ENCODE results near the gene MTCL3.

MTCL3 gene

GRCh38 chr6:127475135-127475822, 43.9 kb downstream of the MTCL3 start:
- no peaks in the 10 kb centered on the region for H3K27me3 ChIP-seq (ENCODE audit: control insufficient read depth, low read length)
- TF ChIP-seq CTCF (IDR thresholded peaks at IDR 0.05; ENCODE audit: low read depth, low read length, poor library complexity, severe bottlenecking) (no peak), EZH2phosphoT487 (IDR thresholded peaks at IDR 0.05; ENCODE audit: borderline replicate concordance, low read length) (no peak)
- no peak overlapping the region for H3K4me2 ChIP-seq (ENCODE audit: low read length)
- H3K4me1 ChIP-seq (ENCODE audit: control insufficient read depth, low read length): no peaks in the 10 kb centered on the region
- H3K4me3 ChIP-seq (ENCODE audit: low read length): no peak overlapping the region
- no peaks in the 10 kb centered on the region for H3K79me2 ChIP-seq (ENCODE audit: control insufficient read depth, low read length)
- H3F3A ChIP-seq (ENCODE audit: control insufficient read depth, insufficient read depth): no peaks in the 10 kb centered on the region
- no peaks in the 10 kb centered on the region for H4K20me1 ChIP-seq (ENCODE audit: control insufficient read depth, insufficient read depth, low read depth, low read length)
- no peaks in the 10 kb centered on the region for H3K36me3 ChIP-seq (ENCODE audit: control insufficient read depth, low read length)
- no peaks in the 10 kb centered on the region for H3K9me2 ChIP-seq (replicated peaks; ENCODE audit: control insufficient read depth, low read length)
- H3K9me3 ChIP-seq (ENCODE audit: control insufficient read depth, insufficient read depth, low read length): no peaks in the 10 kb centered on the region
- H3K27ac ChIP-seq (ENCODE audit: low read depth, low read length): no peak overlapping the region

- no peaks in the 10 kb centered on the region for H4K20me1 ChIP-seq (ENCODE audit: control insufficient read depth, insufficient read depth, low read depth, low read length)
- no peak overlapping the region for H3K4me3 ChIP-seq (ENCODE audit: low read length)
- H3K27me3 ChIP-seq (ENCODE audit: control insufficient read depth, low read length): no peaks in the 10 kb centered on the region
- H3K36me3 ChIP-seq (ENCODE audit: control insufficient read depth, low read length): no peaks in the 10 kb centered on the region
- H3K4me2 ChIP-seq (ENCODE audit: low read length): no peak overlapping the region
- no peak overlapping the region for H3K27ac ChIP-seq (ENCODE audit: low read depth, low read length)
- H3K9me2 ChIP-seq (replicated peaks; ENCODE audit: control insufficient read depth, low read length): no peaks in the 10 kb centered on the region
- H3F3A ChIP-seq (ENCODE audit: control insufficient read depth, insufficient read depth): no peaks in the 10 kb centered on the region
- H3K4me1 ChIP-seq (ENCODE audit: control insufficient read depth, low read length): no peaks in the 10 kb centered on the region
- H3K79me2 ChIP-seq (ENCODE audit: control insufficient read depth, low read length): no peaks in the 10 kb centered on the region
- no peaks in the 10 kb centered on the region for H3K9me3 ChIP-seq (ENCODE audit: control insufficient read depth, insufficient read depth, low read length)
- TF ChIP-seq CTCF (IDR thresholded peaks at IDR 0.05; ENCODE audit: low read depth, low read length, poor library complexity, severe bottlenecking) (no peak), EZH2phosphoT487 (IDR thresholded peaks at IDR 0.05; ENCODE audit: borderline replicate concordance, low read length) (no peak)
Observed at GRCh38 chr6:127471379-127472255, 47.5 kb downstream of the MTCL3 start.

- Histone ChIP-seq H3K9me2 (replicated peaks; ENCODE audit: control insufficient read depth, low read length) (no peaks in the 10 kb centered on the region), H3K4me3 (ENCODE audit: low read length) (no peak overlapping the region), H3K27me3 (ENCODE audit: control insufficient read depth, low read length) (no peaks in the 10 kb centered on the region), H3K36me3 (ENCODE audit: control insufficient read depth, low read length) (no peaks in the 10 kb centered on the region), H3K4me2 (ENCODE audit: low read length) (no peak overlapping the region), H3F3A (ENCODE audit: control insufficient read depth, insufficient read depth) (no peaks in the 10 kb centered on the region), H3K4me1 (ENCODE audit: control insufficient read depth, low read length) (no peaks in the 10 kb centered on the region), H4K20me1 (ENCODE audit: control insufficient read depth, insufficient read depth, low read depth, low read length) (no peaks in the 10 kb centered on the region), H3K27ac (ENCODE audit: low read depth, low read length) (no peak overlapping the region), H3K9me3 (ENCODE audit: control insufficient read depth, insufficient read depth, low read length) (no peaks in the 10 kb centered on the region), H3K79me2 (ENCODE audit: control insufficient read depth, low read length) (no peaks in the 10 kb centered on the region)
- TF ChIP-seq EZH2phosphoT487 (IDR thresholded peaks at IDR 0.05; ENCODE audit: borderline replicate concordance, low read length) (no peak), CTCF (IDR thresholded peaks at IDR 0.05; ENCODE audit: low read depth, low read length, poor library complexity, severe bottlenecking) (no peak)
Observed at GRCh38 chr6:127468936-127469335, 50.2 kb downstream of the MTCL3 start.

All from DOHH2 (cell line).